Measurements from ENCODE around the gene INVS.

INVS gene

DNA sequence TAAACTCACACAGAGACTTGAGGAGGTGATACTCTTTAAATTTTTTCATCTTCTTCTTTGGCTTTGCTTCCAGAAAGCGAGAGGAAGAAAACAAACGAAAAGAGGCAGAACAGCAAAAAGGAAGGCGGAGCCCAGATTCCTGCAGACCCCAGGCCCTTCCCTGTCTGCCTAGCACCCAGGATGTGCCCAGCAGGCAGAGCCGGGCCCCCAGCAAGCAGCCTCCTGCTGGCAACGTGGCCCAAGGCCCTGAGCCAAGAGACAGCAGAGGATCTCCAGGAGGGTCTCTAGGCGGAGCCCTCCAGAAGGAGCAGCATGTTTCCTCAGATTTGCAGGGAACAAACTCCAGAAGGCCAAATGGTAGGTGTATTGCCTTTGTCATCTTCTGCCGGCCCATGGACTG, 185.2 kb downstream of the INVS start:
- no peak for TF ChIP-seq CTCF (IDR thresholded peaks at IDR 0.05)

DNA sequence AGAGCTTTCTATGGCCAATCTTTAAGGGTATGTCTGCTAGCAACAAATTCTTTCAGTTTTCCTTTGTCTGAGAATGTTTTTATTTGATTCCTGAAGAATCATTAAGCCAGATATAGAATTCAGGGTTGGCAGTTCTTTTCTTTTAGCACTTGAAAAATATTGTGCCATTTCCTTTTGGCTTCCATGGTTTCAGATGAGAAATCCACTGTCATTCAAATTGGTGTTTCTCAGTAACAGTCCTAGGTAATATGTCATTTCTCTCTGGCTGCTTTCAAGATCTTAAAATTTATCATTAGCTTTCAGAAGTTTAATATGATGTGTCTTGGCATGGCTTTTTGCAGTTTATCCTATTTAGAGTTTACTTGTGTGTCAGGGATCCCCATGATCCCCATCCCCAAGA, 186.0 kb downstream of the INVS start:
- TF ChIP-seq CTCF (IDR thresholded peaks at IDR 0.05), result no peak

- TF ChIP-seq CTCF (IDR thresholded peaks at IDR 0.05), result no peak
Measured at GRCh38 chr9:100285601-100286000, 186.6 kb downstream of the INVS start.

DNA sequence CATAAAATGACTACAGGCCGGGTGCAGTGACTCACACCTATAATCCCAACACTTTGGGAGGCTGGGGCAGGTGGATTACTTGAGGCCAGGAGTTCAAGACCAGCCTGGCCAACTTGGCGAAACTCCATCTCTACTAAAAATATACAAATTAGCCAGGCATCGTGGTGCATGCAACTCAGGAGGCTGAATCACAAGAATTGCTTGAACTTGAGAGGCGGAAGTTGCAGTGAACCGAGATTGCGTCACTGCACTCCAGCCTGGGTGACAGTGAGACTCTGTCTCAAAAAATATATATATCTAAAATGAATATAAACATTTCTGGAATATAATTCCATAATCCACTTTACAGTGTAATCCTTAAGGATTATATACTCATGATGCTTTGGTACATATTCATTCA, 187.2 kb downstream of the INVS start:
- no peak for TF ChIP-seq CTCF (IDR thresholded peaks at IDR 0.05)

DNA sequence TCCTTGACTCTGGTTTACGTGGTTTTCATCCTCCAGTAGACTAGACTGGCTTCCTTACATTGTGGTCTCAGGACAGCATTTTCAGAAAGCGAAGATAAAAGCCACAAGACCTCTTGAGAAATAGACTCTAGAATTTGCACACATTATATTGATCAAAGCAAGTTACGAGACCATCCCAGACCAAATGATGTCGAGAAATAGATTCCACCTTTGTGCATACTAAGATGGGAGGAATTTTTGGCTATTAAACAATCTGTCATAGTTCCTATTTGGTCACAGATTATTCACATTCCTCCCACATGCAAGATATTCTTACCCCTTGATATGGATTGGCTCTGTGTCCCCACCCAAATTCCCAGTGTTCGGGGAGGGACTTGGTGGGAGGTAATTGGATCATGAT, 188.1 kb downstream of the INVS start:
- TF ChIP-seq CTCF (IDR thresholded peaks at IDR 0.05), result no peak

DNA sequence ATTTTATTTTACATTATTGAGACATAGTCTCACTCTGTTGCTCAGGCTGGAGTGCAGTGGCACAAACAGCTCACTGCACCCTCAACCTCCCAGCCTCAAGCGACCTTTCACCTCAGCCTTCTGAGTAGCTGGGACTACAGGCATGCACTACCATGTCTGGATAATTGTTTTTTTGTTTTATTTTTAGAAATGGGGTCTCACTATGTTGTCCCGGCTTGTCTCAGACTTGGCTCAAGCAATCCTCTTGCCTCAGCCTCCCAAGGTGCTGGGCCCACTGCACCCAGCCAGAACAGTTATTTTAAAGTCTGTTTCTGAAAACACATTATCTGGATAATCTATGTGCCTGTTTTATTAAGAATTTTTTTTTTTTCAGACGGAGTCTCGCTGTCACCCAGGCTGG, 191.7 kb downstream of the INVS start:
- no peak for TF ChIP-seq CTCF (IDR thresholded peaks at IDR 0.05)

DNA sequence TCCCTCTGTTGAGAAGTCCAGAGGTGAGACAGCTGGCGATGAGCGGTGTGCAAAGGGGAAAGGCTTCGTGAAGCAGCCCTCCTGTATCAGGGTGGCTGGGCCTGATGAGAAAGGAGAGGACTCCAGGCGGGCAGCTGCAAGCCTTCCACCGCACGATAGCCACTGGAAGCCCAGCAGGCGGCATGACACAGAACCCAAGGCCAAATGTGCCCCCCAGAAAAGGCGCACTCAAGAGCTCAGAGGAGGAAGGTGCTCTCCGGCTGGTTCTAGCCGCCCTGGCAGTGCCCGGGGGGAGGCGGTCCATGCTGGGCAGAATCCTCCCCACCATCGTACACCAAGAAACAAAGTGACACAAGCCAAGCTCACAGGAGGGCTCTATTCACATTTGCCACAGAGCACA, 193.4 kb downstream of the INVS start:
- TF ChIP-seq CTCF (IDR thresholded peaks at IDR 0.05), result no peak

- no peak for TF ChIP-seq CTCF (IDR thresholded peaks at IDR 0.05)
Measured at GRCh38 chr9:100294341-100294740, 195.3 kb downstream of the INVS start.
